ENCODE data around the gene ERMP1. TPM values are rescaled to one million over a fixed set of nuclear protein-coding genes. Genes with fewer than 3 reads are reported as not detected.

Gene ERMP1
- total RNA-seq, 2 experiments from 2014 or later = 14.7 to 15.9 TPM

- CTCF ChIA-PET = interaction anchor here (1.4 to 12.3 kb wide), 3 partner anchors 7 to 25 kb away, joined by 3 to 124 read pairs (median 11); partner anchors contain the start of gene ERMP1
- peak overlapping the region; percentile 89 for H3K27ac Mint-ChIP-seq
- no peaks in the 10 kb centered on the region for H3K27me3 Mint-ChIP-seq
- H3K36me3 Mint-ChIP-seq (ENCODE audit: low read depth) = peaks cover 2% of the 10 kb centered on the region
- no peak for ATAC-seq
- POLR2A ChIA-PET = interaction anchor here (1.0 to 1.8 kb wide), 3 partner anchors 10 to 17 kb away, joined by 4 to 8 read pairs (median 5); partner anchors contain the start of gene ERMP1
- intact Hi-C loops (cut with micrococcal nuclease) = loop anchor here (5.0 kb wide), 1 partner anchor 217 kb away; the partner anchor contains the start of gene RIC1
- H3K9me3 Mint-ChIP-seq = peaks cover 2% of the 10 kb centered on the region
- DNase-seq = peak; percentile 16
- TF ChIP-seq CTCF (IDR thresholded peaks at IDR 0.05) = no peak
- H3K4me3 Mint-ChIP-seq = peak overlapping the region; percentile 51
- peaks cover 65% of the 10 kb centered on the region for H3K4me1 Mint-ChIP-seq (ENCODE audit: low read depth)
Observed at GRCh38 chr9:5843794-5844471, 11.0 kb upstream of the ERMP1 start.

GRCh38 chr9:5842929-5843793 lies 10.2 kb upstream of the ERMP1 start:
- H3K27ac Mint-ChIP-seq = peak overlapping the region; percentile 89
- CTCF ChIA-PET = interaction anchor here (1.7 to 12.3 kb wide), 4 partner anchors 8 to 43 kb away, joined by 5 to 124 read pairs (median 10); partner anchors contain the start of gene ERMP1
- DNase-seq (no peak), ATAC-seq (no peak)
- no peak overlapping the region for H3K4me3 Mint-ChIP-seq
- intact Hi-C loops (cut with micrococcal nuclease) = loop anchor here (5.0 kb wide), 1 partner anchor 216 kb away; the partner anchor contains the start of gene RIC1
- peaks cover 2% of the 10 kb centered on the region for H3K36me3 Mint-ChIP-seq (ENCODE audit: low read depth)
- no peaks in the 10 kb centered on the region for H3K27me3 Mint-ChIP-seq
- POLR2A ChIA-PET = interaction anchor here (1.0 to 1.8 kb wide), 4 partner anchors 11 to 43 kb away, joined by 3 to 8 read pairs (median 4); partner anchors contain the start of gene ERMP1
- H3K4me1 Mint-ChIP-seq (ENCODE audit: low read depth) = peaks cover 62% of the 10 kb centered on the region
- peaks cover 2% of the 10 kb centered on the region for H3K9me3 Mint-ChIP-seq
- no peak for TF ChIP-seq CTCF (IDR thresholded peaks at IDR 0.05)

- Mint-ChIP-seq H3K36me3 (ENCODE audit: low read depth) (peaks cover 2% of the 10 kb centered on the region), H3K27ac (peak overlapping the region; percentile 79), H3K9me3 (peaks cover 2% of the 10 kb centered on the region), H3K4me1 (ENCODE audit: low read depth) (peaks cover 62% of the 10 kb centered on the region), H3K27me3 (no peaks in the 10 kb centered on the region), H3K4me3 (peak overlapping the region; percentile 53)
- peak; percentile 80 for DNase-seq
- ChIA-PET POLR2A (interaction anchor here (0.7 to 1.6 kb wide), 6 partner anchors 9 to 78 kb away, joined by 3 to 9 read pairs (median 4); partner anchors contain the start of gene ERMP1), CTCF (interaction anchor here (0.9 to 12.3 kb wide), 5 partner anchors 9 to 44 kb away, joined by 3 to 124 read pairs (median 10); partner anchors contain the start of gene ERMP1)
- peak; percentile 68 for ATAC-seq
- TF ChIP-seq CTCF (IDR thresholded peaks at IDR 0.05) = no peak
- intact Hi-C loops (cut with micrococcal nuclease) = loop anchor here (5.0 kb wide), 1 partner anchor 215 kb away; the partner anchor contains the start of gene RIC1
Observed at GRCh38 chr9:5841771-5842573, 9.1 kb upstream of the ERMP1 start.

GRCh38 chr9:5840788-5841187 lies 7.9 kb upstream of the ERMP1 start:
- Mint-ChIP-seq H3K4me1 (ENCODE audit: low read depth) (peaks cover 60% of the 10 kb centered on the region), H3K9me3 (peaks cover 2% of the 10 kb centered on the region), H3K27ac (no peak overlapping the region), H3K4me3 (no peak overlapping the region), H3K27me3 (no peaks in the 10 kb centered on the region), H3K36me3 (ENCODE audit: low read depth) (peaks cover 2% of the 10 kb centered on the region)
- TF ChIP-seq CTCF (IDR thresholded peaks at IDR 0.05) = no peak
- intact Hi-C loops (cut with micrococcal nuclease) = loop anchor here (5.0 kb wide), 1 partner anchor 213 kb away; the partner anchor contains the start of gene RIC1
- ATAC-seq = no peak
- ChIA-PET POLR2A (interaction anchor here (0.6 to 1.6 kb wide), 3 partner anchors 8 to 113 kb away, joined by 3 to 9 read pairs (median 6); partner anchors contain the start of gene ERMP1), CTCF (interaction anchor here (0.9 to 12.3 kb wide), 4 partner anchors 8 to 18 kb away, joined by 3 to 124 read pairs (median 7); partner anchors contain the start of gene ERMP1)
- DNase-seq = no peak
